Loucy (cell line): ENCODE measurements around the gene PIEZO1.

ENCODE experiments used
- H2AFZ ChIP-seq: fragments of 200-600 bp; sonication (generic); 2 replicates; pipeline ENCODE4 v1.6.0; 2016; ENCODE audit warnings: antibody characterized with exemption, mild to moderate bottlenecking, low read length, moderate library complexity
- H3F3A ChIP-seq: fragments of 200-600 bp; 2 replicates; pipeline ENCODE4 v1.6.0; 2016; ENCODE audit warnings: antibody characterized with exemption, low read depth, mild to moderate bottlenecking
- H3K27me3 ChIP-seq: fragments of 200-600 bp; sonication (generic); 2 replicates; pipeline ENCODE4 v1.6.1; 2014; ENCODE audit warnings: low read length, mild to moderate bottlenecking; ENCODE audit not compliant: insufficient read depth, poor library complexity, severe bottlenecking
- H3K36me3 ChIP-seq: fragments of 200-600 bp; sonication (generic); 2 replicates; pipeline ENCODE4 v1.6.1; 2016; ENCODE audit warnings: low read length; ENCODE audit not compliant: insufficient read depth
- H3K4me1 ChIP-seq: fragments of 200-600 bp; sonication (generic); 2 replicates; pipeline ENCODE4 v1.5.1; 2014; ENCODE audit warnings: low read length, mild to moderate bottlenecking; ENCODE audit not compliant: insufficient read depth, poor library complexity, severe bottlenecking
- H3K4me2 ChIP-seq: fragments of 200-600 bp; sonication (generic); 2 replicates; pipeline ENCODE4 v1.6.0; 2014; ENCODE audit warnings: antibody characterized with exemption, low read length, low read depth, mild to moderate bottlenecking; ENCODE audit not compliant: poor library complexity, severe bottlenecking
- H3K4me3 ChIP-seq: fragments of 200-600 bp; sonication (generic); 2 replicates; pipeline ENCODE4 v1.5.1; 2014; ENCODE audit warnings: low read length, mild to moderate bottlenecking, mixed read lengths; ENCODE audit not compliant: poor library complexity, severe bottlenecking
- H3K79me2 ChIP-seq: fragments of 200-600 bp; sonication (generic); 2 replicates; pipeline ENCODE4 v1.6.1; 2014; ENCODE audit warnings: low read length; ENCODE audit not compliant: insufficient read depth
- H3K9ac ChIP-seq: fragments of 200-600 bp; sonication (generic); 2 replicates; pipeline ENCODE4 v1.6.0; 2014; ENCODE audit warnings: mild to moderate bottlenecking, low read depth, low read length, moderate library complexity; ENCODE audit not compliant: poor library complexity, severe bottlenecking
- H3K9me2 ChIP-seq: fragments of 200-600 bp; sonication (generic); replicated peaks from 2 replicates; pipeline ENCODE4 v1.6.1; 2016; ENCODE audit warnings: low read depth, low read length, mixed read lengths
- H3K9me3 ChIP-seq: fragments of 200-600 bp; sonication (generic); 2 replicates; pipeline ENCODE4 v1.6.1; 2014; ENCODE audit warnings: mild to moderate bottlenecking, antibody characterized with exemption, low read length, low read depth; ENCODE audit not compliant: insufficient read depth
- H4K20me1 ChIP-seq: fragments of 200-600 bp; sonication (generic); 2 replicates; pipeline ENCODE4 v1.6.0; 2014; ENCODE audit warnings: antibody characterized with exemption, low read length, mild to moderate bottlenecking; ENCODE audit not compliant: insufficient read depth, poor library complexity, severe bottlenecking
- CTCF ChIP-seq: fragments of 200-600 bp; sonication (generic); conservative IDR thresholded peaks from 2 replicates; pipeline ENCODE4 v1.5.1; 2014; ENCODE audit warnings: mild to moderate bottlenecking, antibody characterized with exemption, low read length
- EZH2phosphoT487 ChIP-seq: fragments of 200-600 bp; IDR thresholded peaks from 2 replicates; pipeline ENCODE4 v1.6.1; 2018; ENCODE audit warnings: antibody characterized with exemption, mild to moderate bottlenecking, moderate library complexity, borderline replicate concordance

PIEZO1 gene

GRCh38 chr16:88807142-88807625, 22.2 kb upstream of the PIEZO1 start:
- Histone ChIP-seq H4K20me1 (peaks cover 59% of the 10 kb centered on the region), H3K4me3 (no peak overlapping the region), H3K27me3 (no peaks in the 10 kb centered on the region), H3K79me2 (peaks cover 71% of the 10 kb centered on the region), H3K4me1 (no peaks in the 10 kb centered on the region), H2AFZ (no peak overlapping the region), H3K36me3 (peaks cover 22% of the 10 kb centered on the region; the same call in 1 of the 2 replicates), H3K9ac (no peak overlapping the region), H3K9me3 (no peaks in the 10 kb centered on the region), H3K9me2 (no peaks in the 10 kb centered on the region), H3F3A (no peaks in the 10 kb centered on the region), H3K4me2 (no peak overlapping the region)
- TF ChIP-seq CTCF (no peak), EZH2phosphoT487 (no peak)

GRCh38 chr16:88806491-88807111, 21.6 kb upstream of the PIEZO1 start:
- Histone ChIP-seq H4K20me1 (peaks cover 59% of the 10 kb centered on the region), H3K36me3 (peaks cover 22% of the 10 kb centered on the region; the same call in 1 of the 2 replicates), H3K9me3 (no peaks in the 10 kb centered on the region), H3K9ac (no peak overlapping the region), H3K79me2 (peaks cover 76% of the 10 kb centered on the region), H2AFZ (no peak overlapping the region), H3K4me2 (no peak overlapping the region), H3K27me3 (no peaks in the 10 kb centered on the region), H3K9me2 (no peaks in the 10 kb centered on the region), H3F3A (no peaks in the 10 kb centered on the region), H3K4me1 (peaks cover 2% of the 10 kb centered on the region), H3K4me3 (no peak overlapping the region)
- no peak for TF ChIP-seq EZH2phosphoT487
- no peak for TF ChIP-seq CTCF

GRCh38 chr16:88805887-88806393, 20.9 kb upstream of the PIEZO1 start:
- H3K36me3 ChIP-seq = peaks cover 22% of the 10 kb centered on the region; the same call in 1 of the 2 replicates
- H3K9me3 ChIP-seq = no peaks in the 10 kb centered on the region
- H3K27me3 ChIP-seq = no peaks in the 10 kb centered on the region
- H2AFZ ChIP-seq = no peak overlapping the region
- no peak overlapping the region for H3K4me3 ChIP-seq
- H3K9me2 ChIP-seq = no peaks in the 10 kb centered on the region
- H3K79me2 ChIP-seq = peaks cover 81% of the 10 kb centered on the region
- no peak overlapping the region for H3K4me2 ChIP-seq
- H3K4me1 ChIP-seq = peaks cover 8% of the 10 kb centered on the region
- TF ChIP-seq EZH2phosphoT487 = no peak
- TF ChIP-seq CTCF = no peak
- H3K9ac ChIP-seq = no peak overlapping the region
- peaks cover 57% of the 10 kb centered on the region for H4K20me1 ChIP-seq
- no peaks in the 10 kb centered on the region for H3F3A ChIP-seq
